GM23338 (cell line): ENCODE measurements around the gene ZFR. TPM values are rescaled to one million over a fixed set of nuclear protein-coding genes. Genes with fewer than 3 reads are reported as not detected.

Source experiments
- ATAC-seq: fragments of 200-7000 bp; cut with Tn5 transposase; 3 replicates; pipeline ENCODE4 v1.9.1; 2020
- DNase-seq: peaks from one replicate; pipeline ENCODE4 v3.0.0-alpha.2; 2015; ENCODE audit warnings: low spot score
- H2AFZ ChIP-seq: fragments of 200-600 bp; sonication (generic); 2 replicates; pipeline ENCODE4 v1.8.0; 2016; ENCODE audit warnings: antibody characterized with exemption, mild to moderate bottlenecking, moderate library complexity
- H3F3A ChIP-seq: fragments of 200-600 bp; sonication (generic); replicated peaks from 2 replicates; pipeline ENCODE4 v1.8.0; 2017; ENCODE audit warnings: antibody characterized with exemption, mixed run types, low read depth
- H3K27ac ChIP-seq: fragments of 200-600 bp; sonication (generic); 2 replicates; pipeline ENCODE4 v1.6.1; 2016; ENCODE audit warnings: low read depth
- H3K27me3 ChIP-seq: fragments of 200-600 bp; sonication (generic); 2 replicates; pipeline ENCODE4 v1.8.0; 2016; ENCODE audit warnings: mild to moderate bottlenecking, mixed run types, moderate library complexity; ENCODE audit not compliant: insufficient read depth
- H3K36me3 ChIP-seq: fragments of 200-600 bp; sonication (generic); 2 replicates; pipeline ENCODE4 v1.8.0; 2016; ENCODE audit warnings: mild to moderate bottlenecking; ENCODE audit not compliant: insufficient read depth
- H3K4me1 ChIP-seq: fragments of 200-600 bp; sonication (generic); 2 replicates; pipeline ENCODE4 v1.8.0; 2016; ENCODE audit warnings: mild to moderate bottlenecking, moderate library complexity; ENCODE audit not compliant: insufficient read depth
- H3K4me2 ChIP-seq: fragments of 200-600 bp; sonication (generic); 2 replicates; pipeline ENCODE4 v1.7.1; 2017; ENCODE audit warnings: mixed run types
- H3K4me3 ChIP-seq: fragments of 200-600 bp; sonication (generic); 2 replicates; pipeline ENCODE4 v1.6.1; 2016; ENCODE audit warnings: mixed run types
- H3K79me2 ChIP-seq: fragments of 200-600 bp; sonication (generic); replicated peaks from 2 replicates; pipeline ENCODE4 v1.8.0; 2017; ENCODE audit warnings: mild to moderate bottlenecking; ENCODE audit not compliant: insufficient read depth
- H3K9me2 ChIP-seq: fragments of 200-600 bp; sonication (generic); 2 replicates; pipeline ENCODE4 v1.8.0; 2017; ENCODE audit not compliant: insufficient read depth
- H4K20me1 ChIP-seq: fragments of 200-600 bp; sonication (generic); replicated peaks from 2 replicates; pipeline ENCODE4 v1.8.0; 2017; ENCODE audit warnings: mild to moderate bottlenecking; ENCODE audit not compliant: insufficient read depth
- H3K27ac Mint-ChIP-seq: 2 replicates; pipeline ENCODE4 v1.8.0; 2020; ENCODE audit warnings: inconsistent platforms, mild to moderate bottlenecking, moderate library complexity, mixed read lengths
- H3K27me3 Mint-ChIP-seq: 3 replicates; pipeline ENCODE4 v1.8.0; 2022; ENCODE audit warnings: low read depth, mild to moderate bottlenecking, moderate library complexity, mixed read lengths, inconsistent platforms; ENCODE audit not compliant: insufficient read depth, poor library complexity
- H3K36me3 Mint-ChIP-seq: 3 replicates; pipeline ENCODE4 v1.8.0; 2021; ENCODE audit warnings: low read depth, mild to moderate bottlenecking, inconsistent platforms, moderate library complexity, mixed read lengths
- H3K4me1 Mint-ChIP-seq: 3 replicates; pipeline ENCODE4 v1.8.0; 2020; ENCODE audit warnings: mild to moderate bottlenecking, inconsistent platforms, mixed read lengths
- H3K4me3 Mint-ChIP-seq: 3 replicates; pipeline ENCODE4 v1.8.0; 2021; ENCODE audit warnings: moderate library complexity, mild to moderate bottlenecking, inconsistent platforms, mixed read lengths
- H3K9me3 Mint-ChIP-seq: 3 replicates; pipeline ENCODE4 v1.8.0; 2020; ENCODE audit warnings: moderate library complexity, mild to moderate bottlenecking, inconsistent platforms, mixed read lengths
- CREB1 ChIP-seq: fragments of 250-450 bp; sonication (Bioruptor Pico); IDR thresholded peaks from 2 replicates; pipeline ENCODE4 v1.5.0; 2020; ENCODE audit warnings: low read depth, mild to moderate bottlenecking, moderate library complexity
- CTCF ChIP-seq, 2 experiments: fragments of 200-600 bp in 1 of 2; sonication (generic) in 1 of 2; conservative IDR thresholded peaks; 2 replicates each; pipeline versions ENCODE4 v1.5.1 to v1.6.1; 2016 to 2017; ENCODE audit warnings: antibody characterized with exemption in 2 of 2, low read depth in 2 of 2, mild to moderate bottlenecking in 2 of 2, moderate library complexity in 1 of 2
- EZH2phosphoT487 ChIP-seq: fragments of 200-600 bp; sonication (generic); IDR thresholded peaks from one replicate; pipeline ENCODE4 v1.8.1; 2018; ENCODE audit warnings: antibody characterized with exemption; ENCODE audit not compliant: unreplicated experiment
- JUNB ChIP-seq: IDR thresholded peaks from one replicate; pipeline ENCODE4 v1.6.1; 2016; ENCODE audit warnings: antibody characterized with exemption; ENCODE audit not compliant: unreplicated experiment
- POLR2AphosphoS5 ChIP-seq: IDR thresholded peaks from 2 replicates; pipeline ENCODE4 v1.6.1; 2016; ENCODE audit warnings: antibody characterized with exemption, low read depth
- ZNF331 ChIP-seq: fragments of 250-450 bp; sonication (Bioruptor Pico); IDR thresholded peaks from 2 replicates; pipeline ENCODE4 v1.5.0; 2020; ENCODE audit warnings: low read depth, mild to moderate bottlenecking, moderate library complexity
- ZNF462 ChIP-seq: fragments of 250-450 bp; sonication (Bioruptor Pico); IDR thresholded peaks from 2 replicates; pipeline ENCODE4 v1.5.0; 2020; ENCODE audit warnings: mild to moderate bottlenecking, moderate library complexity
- polyA plus RNA-seq: library from polyadenylated mRNA; unstranded; fragments of >200 nt; fragmentation: Nextera tagmentation; extraction: Ambion mirVana; gene quantifications from 2 replicates; pipeline ENCODE4 v1.2.1, GENCODE V29; 2016
- total RNA-seq: library from RNA; depleted of rRNA; stranded (reverse); fragments of >200 nt; shearing (Covaris generic); gene quantifications from 2 replicates; pipeline ENCODE4 v1.2.3, GENCODE V29; 2014

ZFR gene
- total and polyA plus RNA-seq, 2 experiments from 2014 or later = 92.4 to 103 TPM

GRCh38 chr5:32355686-32356085 is 88.9 kb downstream of the ZFR start (continued):
- no peak for TF ChIP-seq CTCF (conservative IDR thresholded peaks at IDR 0.05; ENCODE audit: low read depth in 2 of 2)
- no peak for TF ChIP-seq EZH2phosphoT487

DNA sequence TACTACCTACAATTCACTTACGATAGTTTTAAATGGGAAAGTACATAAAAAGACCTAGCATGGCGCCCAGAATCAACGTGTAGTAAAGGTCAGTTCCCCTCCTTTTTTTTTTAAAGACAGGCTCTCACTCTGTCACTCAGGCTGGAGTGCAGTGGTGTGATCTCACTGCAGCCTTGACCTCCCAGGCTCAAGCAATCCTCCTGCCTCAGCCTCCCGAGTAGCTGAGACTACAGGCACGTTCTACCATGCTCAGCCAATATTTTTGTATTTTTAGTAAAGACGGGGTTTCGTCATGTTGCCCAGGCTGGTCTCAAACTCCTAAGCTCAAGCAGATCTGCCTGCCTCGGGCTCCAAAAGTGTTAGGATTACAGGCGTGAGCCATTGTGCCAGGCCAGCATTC is 91.1 kb downstream of the ZFR start:
- H3K36me3 Mint-ChIP-seq = peaks cover 33% of the 10 kb centered on the region
- H3K27ac Mint-ChIP-seq = no peak overlapping the region
- H4K20me1 ChIP-seq = no peaks in the 10 kb centered on the region

DNA sequence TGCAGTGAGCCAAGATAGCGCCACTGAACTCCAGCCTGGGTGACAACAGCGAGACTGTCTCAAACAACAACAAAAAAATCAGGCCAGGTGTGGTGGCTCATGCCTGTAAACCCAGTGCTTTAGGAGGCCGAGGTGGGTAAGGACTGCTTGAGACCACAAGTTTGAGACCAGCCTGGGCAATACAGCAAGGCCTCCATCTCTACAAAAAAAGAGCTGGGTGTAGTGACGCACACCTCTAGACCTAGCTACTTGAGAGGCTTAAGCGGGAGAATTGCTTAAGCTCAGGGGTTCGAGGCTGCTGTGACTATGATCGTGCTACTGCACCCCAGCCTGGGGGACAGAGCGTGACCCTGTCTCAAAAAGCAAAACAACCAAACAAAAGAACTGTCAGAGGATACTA is 91.9 kb downstream of the ZFR start:
- Histone ChIP-seq H3K4me3 (no peak overlapping the region), H3K4me1 (no peaks in the 10 kb centered on the region), H3K27ac (peak overlapping the region; percentile 57), H3K27me3 (no peaks in the 10 kb centered on the region), H2AFZ (no peak overlapping the region), H3K36me3 (peaks cover 14% of the 10 kb centered on the region; the same call in 1 of the 2 replicates), H3F3A (no peaks in the 10 kb centered on the region), H3K79me2 (no peaks in the 10 kb centered on the region), H3K9me2 (0 out of 2 replicates have a peak, but pooled peaks cover under 1% of the 10 kb centered on the region), H4K20me1 (no peaks in the 10 kb centered on the region), H3K4me2 (no peak overlapping the region)
- ATAC-seq (peak; percentile 31; the same call in 1 of the 3 replicates), DNase-seq (no peak)
- H3K4me1 Mint-ChIP-seq = no peaks in the 10 kb centered on the region
- no peak overlapping the region for H3K27ac Mint-ChIP-seq
- H3K4me3 Mint-ChIP-seq = no peak overlapping the region
- H3K27me3 Mint-ChIP-seq = no peaks in the 10 kb centered on the region
- H3K36me3 Mint-ChIP-seq = peaks cover 32% of the 10 kb centered on the region
- peaks cover 12% of the 10 kb centered on the region for H3K9me3 Mint-ChIP-seq
- no peak for TF ChIP-seq ZNF462 (CRISPR knock-in tag)
- no peak for TF ChIP-seq JUNB
- no peak for TF ChIP-seq CREB1 (CRISPR knock-in tag)
- no peak for TF ChIP-seq ZNF331 (CRISPR knock-in tag)

More for the DNA sequence above, 91.1 kb downstream of the ZFR start:
- Mint-ChIP-seq H3K4me3 (no peak overlapping the region), H3K27me3 (no peaks in the 10 kb centered on the region), H3K9me3 (peaks cover 8% of the 10 kb centered on the region), H3K4me1 (no peaks in the 10 kb centered on the region)
- 0 out of 2 replicates have a peak, but pooled peaks cover 3% of the 10 kb centered on the region for H3K9me2 ChIP-seq
- peaks cover under 1% of the 10 kb centered on the region; the same call in 1 of the 2 replicates for H3K4me1 ChIP-seq
- H3K36me3 ChIP-seq = peaks cover 18% of the 10 kb centered on the region; the same call in 1 of the 2 replicates
- no peaks in the 10 kb centered on the region for H3K79me2 ChIP-seq
- H3K4me3 ChIP-seq = no peak overlapping the region
- DNase-seq (no peak), ATAC-seq (no peak)
- H2AFZ ChIP-seq = no peak overlapping the region
- H3F3A ChIP-seq = no peaks in the 10 kb centered on the region
- TF ChIP-seq POLR2AphosphoS5 = no peak
- TF ChIP-seq CTCF (conservative IDR thresholded peaks at IDR 0.05; ENCODE audit: low read depth in 2 of 2) = no peak
- no peaks in the 10 kb centered on the region for H3K27me3 ChIP-seq
- H3K4me2 ChIP-seq = no peak overlapping the region
- peak overlapping the region; percentile 57 for H3K27ac ChIP-seq
